HG02623 (cell line): ENCODE results near the gene SSBP1.
"Not testable (repeated sequence)": the region's sequence is repeated elsewhere in the genome, so short reads cannot be mapped to it uniquely, and the experiment has no call there.

Experiments
- ATAC-seq: cut with Tn5 transposase; IDR thresholded peaks from one replicate; pipeline ENCODE4 v1.9.1; 2021; ENCODE audit warnings: moderate library complexity; ENCODE audit not compliant: unreplicated experiment

SSBP1 gene

GRCh38 chr7:141709318-141709717 lies 28.8 kb upstream of the SSBP1 start:
- no peak for ATAC-seq

DNA sequence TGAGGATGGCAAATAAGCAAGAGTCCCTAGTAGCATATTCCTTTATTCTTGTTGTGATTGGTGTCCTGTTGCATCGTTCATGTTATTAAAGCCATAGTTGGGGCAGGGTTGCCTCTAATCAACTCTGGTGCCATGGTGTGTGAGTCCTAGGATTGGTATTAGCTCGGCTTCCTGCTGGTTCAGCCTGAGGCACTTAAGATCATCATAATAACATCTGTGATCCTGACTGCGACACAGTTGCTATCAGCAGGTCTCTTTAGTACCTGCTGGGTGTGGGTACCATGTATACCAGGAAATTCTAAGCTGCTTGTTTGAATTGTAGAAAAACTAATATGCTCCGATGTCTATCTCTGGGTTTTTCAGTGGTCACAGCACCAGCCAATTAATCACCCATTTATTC lies 28.4 kb upstream of the SSBP1 start:
- ATAC-seq: no peak

GRCh38 chr7:141710301-141710700 lies 27.9 kb upstream of the SSBP1 start:
- ATAC-seq: no peak

DNA sequence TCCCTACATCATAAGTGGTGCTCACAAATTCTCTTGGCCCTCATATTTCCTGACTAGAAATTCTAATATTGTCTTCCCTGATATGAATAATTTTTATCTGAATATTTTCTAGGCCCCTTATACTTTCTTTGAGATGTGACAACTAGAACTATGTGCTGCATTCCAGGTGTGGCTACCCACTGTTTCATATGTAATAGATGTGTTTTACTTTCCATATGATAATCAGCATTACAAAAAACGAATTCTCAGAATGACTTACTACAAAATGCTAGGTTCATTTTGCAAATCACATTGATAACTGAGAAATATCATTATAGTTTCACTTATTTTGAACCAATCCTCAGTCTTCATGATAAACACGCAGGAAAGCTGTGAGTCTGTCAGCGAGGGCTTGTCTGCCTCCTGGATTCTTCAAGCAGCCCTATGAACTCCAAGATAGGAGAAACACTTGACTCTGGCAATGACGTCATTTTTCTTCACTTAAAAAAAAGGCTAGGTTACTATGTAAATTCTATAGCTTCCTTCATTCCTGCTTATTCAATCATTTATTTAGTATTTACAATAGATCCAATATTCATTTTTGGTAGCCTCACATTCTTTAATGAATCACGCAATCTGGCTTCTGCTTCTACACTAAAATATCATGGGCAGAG lies 25.4 kb upstream of the SSBP1 start:
- no peak for ATAC-seq

- ATAC-seq: no peak
Measured at GRCh38 chr7:141713890-141714289, 24.3 kb upstream of the SSBP1 start.

GRCh38 chr7:141714571-141714970 lies 23.6 kb upstream of the SSBP1 start:
- no peak for ATAC-seq

DNA sequence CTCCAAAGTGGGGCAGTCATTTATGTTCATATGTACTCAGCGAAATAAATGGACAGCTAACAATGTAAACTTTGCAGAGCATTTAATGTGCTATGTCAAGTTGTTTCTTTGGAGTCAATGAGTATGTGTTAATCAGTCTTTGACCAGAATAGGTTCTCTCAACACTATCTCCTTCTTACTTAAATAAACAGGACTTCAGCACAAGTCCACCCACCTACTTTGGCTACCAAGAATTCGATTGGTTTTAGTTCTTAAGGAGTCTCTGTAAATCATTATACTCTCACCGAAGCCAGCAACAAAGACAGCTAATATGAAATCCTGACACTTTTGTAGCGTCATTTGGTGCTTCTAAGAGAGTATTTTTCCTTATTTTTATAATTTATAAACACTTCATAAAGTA lies 23.1 kb upstream of the SSBP1 start:
- no peak for ATAC-seq

- ATAC-seq: no peak
Measured at GRCh38 chr7:141715794-141716689, 22.1 kb upstream of the SSBP1 start.

- ATAC-seq: no peak
Measured at GRCh38 chr7:141717450-141717849, 20.7 kb upstream of the SSBP1 start.

- no peak for ATAC-seq
Measured at GRCh38 chr7:141722529-141722928, 15.6 kb upstream of the SSBP1 start.

DNA sequence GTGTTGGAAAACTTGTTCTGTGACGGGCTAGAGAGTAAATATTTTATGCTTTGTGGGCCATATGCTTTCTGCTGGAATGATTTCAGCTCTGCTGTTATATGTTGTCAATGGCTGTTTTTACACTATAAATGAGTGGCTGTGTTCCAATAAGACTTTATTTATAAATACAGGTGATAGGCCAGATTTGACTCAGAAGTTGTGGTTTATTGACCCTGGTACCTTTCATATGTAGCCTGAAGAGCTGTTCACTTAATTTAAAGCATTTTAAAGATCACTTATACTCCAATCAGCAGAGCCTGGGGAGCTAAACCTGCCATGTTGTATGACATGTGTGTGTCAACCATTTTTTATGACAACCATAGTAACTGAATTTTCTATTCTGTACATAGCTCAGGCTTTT lies 9.1 kb upstream of the SSBP1 start:
- ATAC-seq: no peak

DNA sequence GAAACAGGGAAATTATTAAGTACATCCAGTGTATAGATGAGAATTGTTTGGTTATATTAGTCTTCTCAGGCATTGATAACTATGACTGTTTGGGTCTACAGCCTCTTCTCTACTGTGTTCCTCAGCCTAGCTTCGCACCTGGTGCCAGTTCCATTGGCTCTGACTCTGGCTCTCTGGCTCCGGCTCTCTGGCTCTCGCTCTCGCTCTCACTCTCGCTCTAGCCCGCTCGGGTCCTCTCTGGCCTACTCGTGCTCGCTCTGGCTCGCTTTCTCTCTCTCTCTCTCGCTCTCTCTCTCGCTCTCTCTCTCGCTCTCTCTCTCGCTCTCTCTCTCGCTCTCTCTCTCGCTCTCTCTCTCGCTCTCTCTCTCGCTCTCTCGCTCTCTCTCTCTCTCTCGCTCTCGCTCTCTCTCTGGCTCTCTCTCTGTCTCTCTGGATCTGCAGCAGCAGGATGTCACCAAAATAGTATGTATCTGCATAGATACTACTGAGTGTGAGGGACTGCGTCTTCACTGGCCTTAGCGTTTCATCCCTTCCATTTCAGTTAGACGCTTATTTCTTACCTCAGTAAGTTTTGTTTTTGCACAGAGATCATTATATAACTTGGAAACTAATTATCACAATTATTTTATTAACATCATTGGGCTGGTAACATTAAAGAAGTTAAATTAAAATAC lies 6.5 kb upstream of the SSBP1 start:
- ATAC-seq: no peak

DNA sequence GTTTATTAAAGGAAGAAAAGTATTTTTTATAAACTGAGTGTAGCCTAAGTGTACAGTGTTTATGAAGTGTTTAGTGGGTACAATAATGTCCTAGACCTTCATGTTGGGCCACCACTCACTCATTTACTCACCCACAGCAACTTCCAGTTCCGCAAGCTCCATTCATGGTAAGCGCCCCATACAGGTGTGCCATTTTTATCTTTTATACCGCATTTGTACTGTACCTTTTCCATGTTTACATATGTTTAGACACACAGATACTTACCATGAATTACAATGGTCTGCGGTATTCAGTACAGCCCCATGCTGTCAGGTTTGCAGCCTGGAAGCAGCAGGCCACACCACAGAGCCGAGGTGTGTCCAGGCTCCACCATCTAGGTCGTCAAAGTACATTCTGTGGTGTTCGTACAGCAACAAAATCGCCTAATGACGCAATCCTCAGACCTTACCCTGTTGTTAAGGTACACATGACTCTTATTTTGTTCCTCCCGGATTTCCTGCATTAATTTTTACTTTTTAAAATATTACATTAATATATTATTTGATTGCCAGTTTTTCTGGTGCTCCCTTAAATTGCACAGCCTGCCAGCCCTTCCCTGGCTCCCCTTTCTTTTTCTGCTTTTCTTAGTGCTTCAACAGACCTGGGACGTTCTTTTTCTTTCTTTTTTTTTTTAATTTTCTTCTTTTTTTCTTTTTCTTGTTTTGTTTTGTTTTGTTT lies 881 bp upstream of the SSBP1 start:
- ATAC-seq: no peak

GRCh38 chr7:141738592-141739013 lies 445 bp downstream of the SSBP1 start:
- no peak for ATAC-seq

GRCh38 chr7:141739250-141739649 lies 1.1 kb downstream of the SSBP1 start:
- no peak for ATAC-seq

DNA sequence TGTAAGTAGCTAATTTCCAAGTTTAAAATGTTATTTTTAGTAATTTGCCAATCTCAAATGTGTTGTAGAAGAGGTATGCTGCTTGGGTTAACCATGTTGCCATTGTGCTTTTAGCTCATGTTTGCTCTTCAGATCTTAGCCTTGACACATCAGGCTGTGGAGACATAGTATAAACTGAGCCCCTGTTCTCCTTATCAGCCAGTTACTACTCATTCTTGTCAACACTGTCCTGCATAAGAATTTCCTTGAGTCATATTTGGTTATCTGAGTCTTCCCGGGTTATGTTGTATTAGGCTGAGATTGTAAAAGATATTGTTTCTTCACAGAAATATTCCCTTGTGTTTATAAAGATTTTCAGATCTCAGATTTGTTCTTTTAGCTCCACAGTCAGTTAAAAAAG lies 4.1 kb downstream of the SSBP1 start:
- no peak for ATAC-seq

DNA sequence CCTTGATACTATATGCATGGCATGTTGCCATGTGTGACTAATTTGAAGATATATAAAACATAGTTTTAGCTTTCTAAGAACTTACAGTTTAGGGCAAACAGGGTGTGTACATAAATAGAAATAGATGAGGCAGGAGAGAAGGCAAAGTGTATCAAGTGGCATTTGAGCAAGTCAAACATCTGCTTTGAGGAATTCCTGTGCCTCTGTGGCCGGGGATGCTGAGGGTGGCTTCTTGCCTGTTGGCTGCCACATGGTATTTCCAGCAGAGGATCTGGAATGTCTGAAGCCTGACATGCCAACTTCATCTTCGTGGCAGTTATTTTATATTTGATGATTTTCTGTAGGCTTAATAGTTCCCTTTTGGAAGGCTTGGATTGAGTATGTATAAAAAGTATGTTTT lies 6.0 kb downstream of the SSBP1 start:
- no peak for ATAC-seq

- no peak for ATAC-seq
Measured at GRCh38 chr7:141748396-141748795, 10.2 kb downstream of the SSBP1 start.

- ATAC-seq: not testable (repeated sequence)
Measured at GRCh38 chr7:141751904-141752303, 13.7 kb downstream of the SSBP1 start.

GRCh38 chr7:141752634-141753033 lies 14.5 kb downstream of the SSBP1 start:
- ATAC-seq: no peak

GRCh38 chr7:141754939-141755338 lies 16.8 kb downstream of the SSBP1 start:
- no peak for ATAC-seq
